Lower lobe of right lung (tissue), 2 donors: ENCODE data around the gene NAT8L. TPM values are rescaled to one million over a fixed set of nuclear protein-coding genes. Genes with fewer than 3 reads are reported as not detected.

Source experiments
- ATAC-seq, 2 donors: fragments of 200-7000 bp; cut with Tn5 transposase; one replicate each; pipeline ENCODE4 v1.9.1; 2020 to 2022; ENCODE audit warnings: mild to moderate bottlenecking in 2 of 2, moderate library complexity in 2 of 2
- DNase-seq: peaks from one replicate; pipeline ENCODE4 v3.0.0-alpha.2; 2020
- H3K27ac ChIP-seq: fragments of 200-600 bp; one replicate; pipeline ENCODE4 v1.8.0; 2022
- H3K27me3 ChIP-seq: fragments of 200-600 bp; one replicate; pipeline ENCODE4 v1.8.0; 2022; ENCODE audit warnings: low read depth
- H3K36me3 ChIP-seq: fragments of 200-600 bp; one replicate; pipeline ENCODE4 v1.8.0; 2022; ENCODE audit warnings: mild to moderate bottlenecking
- H3K4me1 ChIP-seq: fragments of 200-600 bp; one replicate; pipeline ENCODE4 v1.8.0; 2022
- H3K4me3 ChIP-seq: fragments of 200-600 bp; one replicate; pipeline ENCODE4 v1.8.0; 2022; ENCODE audit warnings: mild to moderate bottlenecking
- H3K9me3 ChIP-seq: fragments of 200-600 bp; one replicate; pipeline ENCODE4 v1.8.0; 2022
- intact Hi-C: fragments of 100-400 bp; cut with DNase I; formaldehyde crosslinking; loops from one replicate; pipeline ENCODE4 v1.11.0; 2022
- total RNA-seq: library from RNA; stranded (reverse); fragmentation: NEBNext Ultra II Directional; extraction: Animal tissue kit (Norgen Biotek cat#: 25700); gene quantifications from one replicate; pipeline ENCODE4 v1.2.1, GENCODE V29; 2021
- TF ChIP-seq, protein P1 (sequence below): fragments of 200-600 bp; IDR thresholded peaks from one replicate; pipeline ENCODE4 v1.8.0; 2022; ENCODE audit warnings: antibody characterized with exemption, mild to moderate bottlenecking
- donor health status: DM: no; HTN: yes; CAD: no; lungs with severe emphysema.

Gene NAT8L
- total RNA-seq, 1 donor from 2014 or later, result 0.24 TPM

DNA sequence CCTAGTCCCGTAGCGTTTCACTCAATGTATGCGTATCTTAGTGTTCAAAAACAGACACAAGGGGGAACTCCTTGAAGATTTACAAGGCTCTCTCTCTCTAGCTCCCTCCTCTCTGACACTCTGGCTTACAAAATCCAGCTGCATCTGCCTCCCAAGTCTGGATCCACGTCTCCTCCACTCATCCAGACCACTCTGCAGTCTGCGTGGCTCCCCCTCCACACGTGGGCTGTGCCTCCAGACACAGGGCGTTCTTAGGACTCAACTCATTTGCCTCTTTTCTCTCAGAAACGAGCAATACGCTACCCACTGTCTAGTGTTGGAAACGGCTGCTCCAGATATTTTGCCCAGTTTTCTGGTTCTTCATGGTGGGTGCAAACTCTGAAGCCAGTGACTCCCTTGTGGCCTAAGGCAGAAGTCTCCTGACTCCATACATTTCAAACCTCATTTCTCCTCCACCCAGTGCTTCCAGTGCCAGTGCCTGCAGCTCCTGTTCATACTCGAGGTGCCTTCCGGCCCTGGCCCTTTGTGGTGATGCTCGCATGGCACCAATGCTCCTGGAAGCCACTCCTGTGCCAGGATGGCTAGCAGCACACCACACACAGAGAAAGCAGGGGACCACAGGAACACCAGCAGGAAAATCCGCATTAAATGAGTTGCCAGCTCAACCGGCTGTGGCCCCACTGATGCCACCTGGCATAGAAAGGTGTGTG is 24.1 kb downstream of the NAT8L start:
- no peaks in the 10 kb centered on the region for H3K36me3 ChIP-seq
- H3K27ac ChIP-seq, result no peak overlapping the region
- no peaks in the 10 kb centered on the region for H3K4me1 ChIP-seq
- TF ChIP-seq, protein P1, sequence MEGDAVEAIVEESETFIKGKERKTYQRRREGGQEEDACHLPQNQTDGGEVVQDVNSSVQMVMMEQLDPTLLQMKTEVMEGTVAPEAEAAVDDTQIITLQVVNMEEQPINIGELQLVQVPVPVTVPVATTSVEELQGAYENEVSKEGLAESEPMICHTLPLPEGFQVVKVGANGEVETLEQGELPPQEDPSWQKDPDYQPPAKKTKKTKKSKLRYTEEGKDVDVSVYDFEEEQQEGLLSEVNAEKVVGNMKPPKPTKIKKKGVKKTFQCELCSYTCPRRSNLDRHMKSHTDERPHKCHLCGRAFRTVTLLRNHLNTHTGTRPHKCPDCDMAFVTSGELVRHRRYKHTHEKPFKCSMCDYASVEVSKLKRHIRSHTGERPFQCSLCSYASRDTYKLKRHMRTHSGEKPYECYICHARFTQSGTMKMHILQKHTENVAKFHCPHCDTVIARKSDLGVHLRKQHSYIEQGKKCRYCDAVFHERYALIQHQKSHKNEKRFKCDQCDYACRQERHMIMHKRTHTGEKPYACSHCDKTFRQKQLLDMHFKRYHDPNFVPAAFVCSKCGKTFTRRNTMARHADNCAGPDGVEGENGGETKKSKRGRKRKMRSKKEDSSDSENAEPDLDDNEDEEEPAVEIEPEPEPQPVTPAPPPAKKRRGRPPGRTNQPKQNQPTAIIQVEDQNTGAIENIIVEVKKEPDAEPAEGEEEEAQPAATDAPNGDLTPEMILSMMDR, result no peak
- no peak for DNase-seq
- H3K27me3 ChIP-seq, result no peaks in the 10 kb centered on the region
- no peak for ATAC-seq
- no peaks in the 10 kb centered on the region for H3K9me3 ChIP-seq
- intact Hi-C loops, result no loop called here
- H3K4me3 ChIP-seq, result no peak overlapping the region

DNA sequence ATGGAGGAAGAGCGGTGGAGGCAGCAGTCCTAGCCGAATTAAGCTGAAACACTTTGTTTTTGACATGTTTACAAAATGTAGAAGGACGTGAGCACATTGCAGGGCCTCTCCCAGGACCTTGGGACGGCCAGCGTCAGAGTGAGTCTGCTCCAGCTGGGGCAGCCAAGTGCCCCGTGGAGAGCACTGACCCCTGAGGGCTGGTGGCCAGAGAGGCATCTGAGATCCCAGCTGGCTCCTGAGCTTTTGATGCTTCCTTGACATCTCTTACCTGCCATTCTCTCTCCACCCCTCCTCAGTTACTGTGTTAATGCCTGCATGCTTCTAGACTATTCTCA is 24.7 kb downstream of the NAT8L start:
- no peaks in the 10 kb centered on the region for H3K4me1 ChIP-seq
- no peaks in the 10 kb centered on the region for H3K27me3 ChIP-seq
- no peak overlapping the region for H3K4me3 ChIP-seq
- TF ChIP-seq, protein P1, result no peak
- ATAC-seq (no peak), DNase-seq (no peak)
- H3K9me3 ChIP-seq, result no peaks in the 10 kb centered on the region
- H3K36me3 ChIP-seq, result no peaks in the 10 kb centered on the region
- no peak overlapping the region for H3K27ac ChIP-seq
- intact Hi-C loops, result no loop called here

DNA sequence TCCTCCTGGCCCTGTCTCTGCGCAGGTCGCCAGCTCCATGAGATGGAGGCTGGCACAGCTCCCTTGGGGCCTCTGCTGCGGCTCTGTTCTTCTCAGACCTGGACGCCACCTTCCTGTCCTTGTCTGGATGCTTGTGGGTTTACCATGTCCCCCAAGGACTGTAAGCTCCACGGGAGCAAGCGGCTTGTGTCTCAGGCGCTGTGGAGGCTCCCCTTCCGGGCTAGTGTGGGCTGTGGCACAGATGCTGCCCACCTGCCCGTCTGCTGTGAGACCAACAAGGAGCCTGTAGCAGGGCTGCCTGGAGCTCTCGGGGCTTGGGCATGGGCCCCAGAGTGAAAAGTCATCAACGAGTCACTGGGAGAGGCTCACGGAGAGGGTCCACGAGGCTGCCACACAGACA is 25.2 kb downstream of the NAT8L start:
- intact Hi-C loops, result no loop called here
- TF ChIP-seq, protein P1, result no peak
- Histone ChIP-seq H3K27me3 (no peaks in the 10 kb centered on the region), H3K9me3 (no peaks in the 10 kb centered on the region), H3K4me3 (no peak overlapping the region), H3K36me3 (no peaks in the 10 kb centered on the region), H3K4me1 (no peaks in the 10 kb centered on the region), H3K27ac (no peak overlapping the region)
- no peak for DNase-seq
- no peak for ATAC-seq

DNA sequence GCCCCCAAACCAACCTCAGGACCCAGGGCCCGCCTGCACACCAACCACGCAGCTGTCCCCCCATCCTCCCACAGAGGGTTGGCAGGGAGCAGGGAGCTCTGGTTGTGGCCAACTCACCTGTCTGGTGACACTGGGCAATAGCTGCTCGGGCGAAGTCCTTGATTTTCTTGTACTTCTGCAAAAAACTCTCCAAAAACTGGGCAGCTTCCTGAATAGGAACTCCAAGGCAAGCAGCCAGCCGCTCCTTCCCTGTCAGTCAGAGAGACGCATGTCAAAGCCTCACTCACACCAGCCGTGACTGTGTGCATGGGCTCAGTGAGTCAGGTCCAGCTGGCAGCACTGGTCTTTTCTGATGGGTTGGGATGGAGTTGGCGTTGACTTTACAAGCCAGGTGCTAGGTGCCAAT is 26.4 kb downstream of the NAT8L start:
- DNase-seq (no peak), ATAC-seq (no peak)
- no peak overlapping the region for H3K27ac ChIP-seq
- H3K9me3 ChIP-seq, result no peaks in the 10 kb centered on the region
- no peaks in the 10 kb centered on the region for H3K36me3 ChIP-seq
- H3K27me3 ChIP-seq, result no peaks in the 10 kb centered on the region
- TF ChIP-seq, protein P1, result no peak
- H3K4me3 ChIP-seq, result no peak overlapping the region
- intact Hi-C loops, result no loop called here
- no peaks in the 10 kb centered on the region for H3K4me1 ChIP-seq

DNA sequence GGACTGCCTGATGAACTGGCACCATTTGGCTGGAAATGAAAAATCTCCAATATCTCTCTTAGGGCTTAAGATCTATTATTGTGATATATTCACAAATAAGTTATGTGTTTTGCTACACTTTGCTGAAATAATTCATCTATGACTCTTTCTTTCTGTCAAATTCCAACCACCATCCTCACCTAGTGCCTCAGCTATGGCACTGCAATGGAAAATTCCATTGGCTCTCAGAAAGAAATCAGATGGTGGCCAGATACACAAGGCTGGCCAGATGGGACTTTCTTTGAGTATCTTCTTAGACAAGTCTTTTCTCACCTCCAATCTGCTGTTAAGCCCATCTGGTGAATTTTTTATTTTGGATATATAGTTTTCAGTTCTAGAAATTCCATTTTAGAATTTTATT is 28.0 kb downstream of the NAT8L start:
- Histone ChIP-seq H3K4me3 (no peak overlapping the region), H3K4me1 (no peaks in the 10 kb centered on the region), H3K36me3 (no peaks in the 10 kb centered on the region), H3K9me3 (no peaks in the 10 kb centered on the region), H3K27me3 (no peaks in the 10 kb centered on the region), H3K27ac (no peak overlapping the region)
- TF ChIP-seq, protein P1, result no peak
- no peak for DNase-seq
- intact Hi-C loops, result no loop called here
- ATAC-seq, result no peak
